Measurements from ENCODE around the gene ANP32D.
"Not testable (repeated sequence)": the region's sequence is repeated elsewhere in the genome, so short reads cannot be mapped to it uniquely, and the experiment has no call there.

ANP32D gene

GRCh38 chr12:48508987-48509386 lies 36.6 kb downstream of the ANP32D start:
- no peak overlapping the region for H3K4me3 ChIP-seq (replicated peaks in 1 of 2; ENCODE audit: low read depth in 2 of 2, low read length in 2 of 2)
- no peak for TF ChIP-seq CTCF (IDR thresholded peaks at IDR 0.05; ENCODE audit: low read depth, low read length)
- no peak for DNase-seq (ENCODE audit: low read depth in 2 of 2)

GRCh38 chr12:48510111-48510510 lies 37.8 kb downstream of the ANP32D start:
- no peak for TF ChIP-seq CTCF (IDR thresholded peaks at IDR 0.05; ENCODE audit: low read depth, low read length)
- H3K4me3 ChIP-seq (replicated peaks in 1 of 2; ENCODE audit: low read depth in 2 of 2, low read length in 2 of 2), result no peak overlapping the region
- DNase-seq (ENCODE audit: low read depth in 2 of 2), result no peak

GRCh38 chr12:48512855-48513254 lies 40.5 kb downstream of the ANP32D start:
- TF ChIP-seq CTCF (IDR thresholded peaks at IDR 0.05; ENCODE audit: low read depth, low read length), result no peak
- H3K4me3 ChIP-seq (replicated peaks in 1 of 2; ENCODE audit: low read depth in 2 of 2, low read length in 2 of 2), result no peak overlapping the region
- DNase-seq (ENCODE audit: low read depth in 2 of 2), result no peak

GRCh38 chr12:48514728-48515127 lies 42.4 kb downstream of the ANP32D start:
- no peak for TF ChIP-seq CTCF (IDR thresholded peaks at IDR 0.05; ENCODE audit: low read depth, low read length)
- no peak overlapping the region for H3K4me3 ChIP-seq (replicated peaks in 1 of 2; ENCODE audit: low read depth in 2 of 2, low read length in 2 of 2)
- no peak for DNase-seq (ENCODE audit: low read depth in 2 of 2)

- DNase-seq (ENCODE audit: low read depth in 2 of 2); H3K4me3 ChIP-seq (replicated peaks in 1 of 2; ENCODE audit: low read depth in 2 of 2, low read length in 2 of 2): not testable (repeated sequence)
Observed at GRCh38 chr12:48520381-48520780, 48.0 kb downstream of the ANP32D start.

All from cardiac fibroblast (primary cell).